HG03575 (cell line): ENCODE measurements around the gene ZFP57.

ENCODE experiments used
- ATAC-seq: cut with Tn5 transposase; IDR thresholded peaks from one replicate; pipeline ENCODE4 v1.9.1; 2021; ENCODE audit not compliant: unreplicated experiment, insufficient number of reproducible peaks, low FRiP score; ENCODE audit errors: extremely low read depth

ZFP57 gene

GRCh38 chr6:29680904-29681303 lies at the start of gene ZFP57:
TSS of gene ZFP57 (minus strand) at chr6:29681152. CDS start at chr6:29677003, 4,149 bp downstream.
- ATAC-seq: no peak

- ATAC-seq: no peak
These were observed 49.7 kb upstream of the ZFP57 start for GRCh38 chr6:29730575-29731126.

GRCh38 chr6:29729774-29730328 lies 48.9 kb upstream of the ZFP57 start:
- ATAC-seq: no peak

GRCh38 chr6:29728875-29729270 lies 47.9 kb upstream of the ZFP57 start:
- ATAC-seq: no peak

GRCh38 chr6:29728173-29728874 lies 47.4 kb upstream of the ZFP57 start:
- ATAC-seq: no peak

GRCh38 chr6:29727637-29728036 lies 46.7 kb upstream of the ZFP57 start:
- ATAC-seq: no peak

- no peak for ATAC-seq
These were observed 45.7 kb upstream of the ZFP57 start for GRCh38 chr6:29726571-29727194.

GRCh38 chr6:29726001-29726400 lies 45.0 kb upstream of the ZFP57 start:
- ATAC-seq: no peak

- no peak for ATAC-seq
These were observed 44.3 kb upstream of the ZFP57 start for GRCh38 chr6:29724937-29725869.

- no peak for ATAC-seq
These were observed 43.0 kb upstream of the ZFP57 start for GRCh38 chr6:29723666-29724588.

GRCh38 chr6:29723262-29723665 lies 42.3 kb upstream of the ZFP57 start, which contains the start of gene HLA-F:
TSS of gene HLA-F (plus strand) at chr6:29723434. CDS start at chr6:29723464, 30 bp downstream.
- ATAC-seq: peak; percentile 73

GRCh38 chr6:29720863-29721262 lies 39.9 kb upstream of the ZFP57 start:
- ATAC-seq: no peak

- no peak for ATAC-seq
These were observed 29.5 kb upstream of the ZFP57 start for GRCh38 chr6:29710281-29710941.

- ATAC-seq: no peak
These were observed 28.2 kb upstream of the ZFP57 start for GRCh38 chr6:29709188-29709587.

GRCh38 chr6:29708432-29709179 lies 27.7 kb upstream of the ZFP57 start:
- ATAC-seq: no peak

GRCh38 chr6:29705389-29706231 lies 24.7 kb upstream of the ZFP57 start:
- no peak for ATAC-seq
